ELF-1 (cell line): ENCODE data around the gene FRG2B.
"Not testable (repeated sequence)": the region's sequence is repeated elsewhere in the genome, so short reads cannot be mapped to it uniquely, and the experiment has no call there.

ENCODE experiments used
- DNase-seq: peaks from one replicate; pipeline ENCODE4 v3.0.0-alpha.2; 2016; ENCODE audit warnings: low read depth, low spot score

The FRG2B gene

DNA sequence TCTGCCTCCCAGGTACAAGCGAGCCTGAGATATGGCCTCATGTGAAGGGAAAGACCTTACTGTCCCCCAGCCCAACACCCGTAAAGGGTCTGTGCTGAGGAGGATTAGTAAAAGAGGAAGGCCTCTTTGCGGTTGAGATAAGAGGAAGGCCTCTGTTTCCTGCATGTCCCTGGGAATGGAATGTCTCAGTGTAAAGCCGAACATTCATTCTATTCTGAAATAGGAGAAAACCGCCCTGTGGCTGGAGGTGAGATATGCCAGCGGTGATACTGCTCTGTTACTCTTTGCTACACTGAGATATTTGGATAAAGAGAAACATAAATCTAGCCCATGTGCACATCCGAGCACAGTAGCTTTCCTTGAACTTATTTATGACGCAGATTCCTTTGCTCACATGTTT is 26.7 kb downstream of the FRG2B start:
- DNase-seq = peak; percentile 18

DNA sequence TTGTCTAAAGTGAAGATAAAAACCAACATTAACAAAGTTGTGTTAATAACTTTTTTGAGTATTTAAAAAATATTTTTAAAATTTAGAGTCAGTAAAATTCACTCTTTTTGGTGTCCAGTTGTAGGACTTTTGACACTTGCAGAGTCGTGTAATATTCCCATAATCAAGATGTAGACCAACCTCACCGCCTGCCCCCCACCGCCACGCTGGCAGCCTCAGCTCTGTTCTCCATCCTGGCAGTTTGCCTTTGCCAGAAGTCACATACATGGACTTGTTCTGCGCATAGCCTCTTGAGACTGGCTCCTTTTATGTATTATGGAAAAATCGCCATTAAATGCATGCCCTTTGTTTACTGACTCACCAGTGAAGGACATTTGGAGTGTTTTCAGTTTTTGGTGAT is 33.9 kb downstream of the FRG2B start:
- no peak for DNase-seq

DNA sequence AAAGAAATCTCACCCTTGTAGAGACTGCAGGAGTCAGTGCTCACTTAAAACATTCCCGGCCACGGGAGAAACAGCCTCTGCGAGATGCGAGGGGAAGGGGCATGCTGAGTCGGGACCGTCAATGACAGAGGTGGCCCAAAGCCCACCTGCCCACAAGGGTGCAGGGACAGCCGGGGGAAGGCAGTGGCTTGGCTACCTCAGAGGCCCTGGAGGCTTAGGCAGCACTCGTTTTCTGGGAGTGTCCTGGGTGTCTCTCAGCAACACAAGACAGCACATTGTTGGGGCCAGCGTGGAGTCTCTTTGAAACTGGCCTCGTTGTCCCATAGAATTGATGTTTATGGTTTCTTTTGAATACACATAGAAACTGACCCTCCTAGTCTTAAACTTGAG is 35.6 kb downstream of the FRG2B start:
- no peak for DNase-seq

DNA sequence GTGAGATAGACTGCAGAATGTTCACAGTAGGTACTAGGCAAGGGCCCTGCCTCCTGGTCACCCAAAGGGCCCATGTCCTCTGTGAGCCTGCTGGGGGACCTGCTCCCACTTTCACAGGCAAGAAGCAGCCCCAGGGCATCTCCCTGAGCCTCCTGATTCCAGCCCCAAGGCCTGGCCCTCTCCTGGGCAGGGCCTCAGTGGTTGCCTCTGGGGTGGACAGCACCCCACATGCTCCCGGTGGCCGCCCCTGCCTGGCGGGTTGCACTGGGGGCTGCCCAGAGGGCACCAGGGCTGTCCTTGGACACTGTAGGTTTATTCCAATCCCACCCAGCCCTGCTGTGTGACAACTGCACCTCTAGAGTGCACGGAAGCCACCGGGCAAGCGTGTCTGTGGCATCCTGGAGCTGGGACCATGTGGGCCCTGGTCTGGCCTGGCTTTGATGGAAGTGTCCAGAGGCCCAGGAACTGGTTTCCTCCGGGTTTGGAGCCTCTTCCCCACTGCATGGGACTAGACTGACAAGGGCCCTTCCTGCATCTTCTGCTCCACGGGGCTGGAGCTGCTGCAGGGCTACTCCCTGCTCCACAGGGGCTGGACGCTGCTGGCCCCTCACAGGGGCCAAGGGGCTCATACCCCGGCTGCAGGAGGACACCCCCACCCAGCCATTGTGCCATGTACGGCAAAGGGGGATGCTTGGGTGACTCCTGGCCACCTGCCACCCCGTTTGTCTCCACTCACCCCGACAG is 36.2 kb downstream of the FRG2B start:
- no peak for DNase-seq

DNA sequence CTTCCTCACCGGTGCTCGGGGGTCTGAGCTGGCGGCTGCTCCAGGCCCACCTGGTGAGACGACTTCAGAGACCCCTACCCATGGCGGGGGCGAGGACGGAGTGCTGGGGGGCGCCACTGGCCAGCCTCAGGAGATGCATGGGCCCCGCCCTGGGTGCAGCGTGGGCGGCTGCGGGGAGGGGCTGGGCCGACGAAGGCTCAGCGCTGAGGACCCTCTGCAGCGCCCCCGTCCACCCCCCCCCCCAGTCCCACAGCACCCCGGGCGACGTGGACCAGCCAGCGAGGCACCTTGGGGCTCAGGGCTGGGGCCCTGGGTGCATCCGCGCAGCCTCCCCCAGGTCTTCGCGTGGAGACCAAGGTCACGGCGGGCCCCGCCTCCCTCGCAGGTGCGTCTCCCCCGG is 49.6 kb downstream of the FRG2B start:
- DNase-seq = not testable (repeated sequence)
